LNCaP clone FGC (cell line): ENCODE results near the gene HTR2A.
"Not testable (repeated sequence)": the region's sequence is repeated elsewhere in the genome, so short reads cannot be mapped to it uniquely, and the experiment has no call there.

Experiments used
- DNase-seq: peaks from one replicate; pipeline ENCODE4 v3.0.0-alpha.2; 2011; ENCODE audit warnings: low read depth
- H3K4me3 ChIP-seq: 2 replicates; pipeline ENCODE4 v1.5.1; 2011; ENCODE audit warnings: mild to moderate bottlenecking, low read depth, low read length, control low read depth
- TF ChIP-seq, protein P1 (sequence below): IDR thresholded peaks from 2 replicates; pipeline ENCODE4 v1.5.1; 2012; ENCODE audit warnings: mild to moderate bottlenecking; ENCODE audit not compliant: control insufficient read depth, insufficient read depth; ENCODE audit errors: extremely low read depth

HTR2A gene

DNA sequence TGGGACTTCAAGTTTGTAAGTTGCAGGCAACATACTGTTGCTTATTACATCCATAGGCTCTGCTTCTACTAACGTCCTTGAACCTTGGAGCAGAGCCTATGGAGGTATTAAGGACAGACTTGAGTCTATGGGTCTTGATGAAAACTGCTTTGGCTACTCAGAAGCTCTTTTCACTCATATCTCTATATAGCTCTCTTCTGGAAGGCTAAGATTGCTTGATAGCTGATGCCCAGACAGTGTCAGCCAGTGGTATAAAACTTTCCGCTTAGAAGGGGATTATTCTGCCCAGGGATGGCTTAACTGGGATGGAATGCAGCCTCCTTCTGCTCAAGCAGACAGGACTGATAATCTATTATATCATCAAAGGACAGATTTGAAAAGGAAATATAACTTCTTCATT lies 74.3 kb downstream of the HTR2A start:
- no peak for DNase-seq
- no peak overlapping the region for H3K4me3 ChIP-seq
- TF ChIP-seq, protein P1, sequence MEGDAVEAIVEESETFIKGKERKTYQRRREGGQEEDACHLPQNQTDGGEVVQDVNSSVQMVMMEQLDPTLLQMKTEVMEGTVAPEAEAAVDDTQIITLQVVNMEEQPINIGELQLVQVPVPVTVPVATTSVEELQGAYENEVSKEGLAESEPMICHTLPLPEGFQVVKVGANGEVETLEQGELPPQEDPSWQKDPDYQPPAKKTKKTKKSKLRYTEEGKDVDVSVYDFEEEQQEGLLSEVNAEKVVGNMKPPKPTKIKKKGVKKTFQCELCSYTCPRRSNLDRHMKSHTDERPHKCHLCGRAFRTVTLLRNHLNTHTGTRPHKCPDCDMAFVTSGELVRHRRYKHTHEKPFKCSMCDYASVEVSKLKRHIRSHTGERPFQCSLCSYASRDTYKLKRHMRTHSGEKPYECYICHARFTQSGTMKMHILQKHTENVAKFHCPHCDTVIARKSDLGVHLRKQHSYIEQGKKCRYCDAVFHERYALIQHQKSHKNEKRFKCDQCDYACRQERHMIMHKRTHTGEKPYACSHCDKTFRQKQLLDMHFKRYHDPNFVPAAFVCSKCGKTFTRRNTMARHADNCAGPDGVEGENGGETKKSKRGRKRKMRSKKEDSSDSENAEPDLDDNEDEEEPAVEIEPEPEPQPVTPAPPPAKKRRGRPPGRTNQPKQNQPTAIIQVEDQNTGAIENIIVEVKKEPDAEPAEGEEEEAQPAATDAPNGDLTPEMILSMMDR: no peak

GRCh38 chr13:46817838-46818476 lies 78.9 kb downstream of the HTR2A start:
- no peak overlapping the region for H3K4me3 ChIP-seq
- TF ChIP-seq, protein P1: no peak
- DNase-seq: no peak

DNA sequence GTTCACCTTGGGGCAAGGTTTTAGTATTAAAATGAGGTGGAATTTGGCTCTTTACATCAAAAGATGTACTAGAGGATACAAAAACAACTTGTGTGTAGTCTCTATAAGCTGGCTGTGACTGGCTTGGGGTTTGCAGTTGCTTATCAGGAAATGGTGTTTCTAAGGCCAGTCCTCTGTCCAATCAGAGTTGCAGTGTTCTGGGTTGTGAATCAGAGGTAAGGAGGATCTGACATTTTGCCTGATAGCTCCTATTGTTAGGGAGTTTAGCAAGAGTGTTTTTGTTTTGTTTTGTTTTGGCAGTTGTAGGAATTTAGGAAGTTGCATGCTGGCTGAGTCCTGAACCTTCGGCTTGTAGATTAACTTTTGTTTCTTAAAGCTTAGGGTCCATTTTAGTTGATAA lies 79.8 kb downstream of the HTR2A start:
- TF ChIP-seq, protein P1: no peak
- no peak for DNase-seq
- no peak overlapping the region for H3K4me3 ChIP-seq

- H3K4me3 ChIP-seq: no peak overlapping the region
- DNase-seq: no peak
- TF ChIP-seq, protein P1: no peak
These were observed 80.5 kb downstream of the HTR2A start for GRCh38 chr13:46816371-46816770.

DNA sequence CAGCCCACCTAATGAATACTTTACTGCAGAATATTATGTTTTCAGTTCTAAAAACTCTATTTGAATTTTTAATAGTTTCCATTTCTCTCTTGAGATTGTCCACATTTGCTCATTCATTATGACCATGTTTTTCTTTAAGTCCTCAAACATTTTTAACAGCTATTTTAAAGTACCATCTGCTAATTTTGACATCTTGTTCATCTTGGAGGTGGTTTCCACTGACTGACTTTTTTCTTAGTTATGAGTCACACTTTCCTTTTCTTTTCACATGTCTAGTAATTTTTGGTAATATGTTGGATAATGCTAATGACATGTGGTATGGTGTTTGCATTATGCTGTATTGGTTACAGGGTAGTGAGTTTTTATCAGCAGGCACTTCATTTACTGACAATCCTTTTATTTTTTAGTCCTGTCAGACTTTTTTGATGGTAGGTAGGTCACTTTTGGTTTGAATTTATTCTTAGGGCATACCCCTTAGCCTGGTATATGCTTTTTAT lies 84.5 kb downstream of the HTR2A start:
- DNase-seq: no peak
- H3K4me3 ChIP-seq: no peak overlapping the region
- TF ChIP-seq, protein P1: no peak

- no peak for DNase-seq
- no peak overlapping the region for H3K4me3 ChIP-seq
- TF ChIP-seq, protein P1: no peak
These were observed 86.4 kb downstream of the HTR2A start for GRCh38 chr13:46810440-46810839.

DNA sequence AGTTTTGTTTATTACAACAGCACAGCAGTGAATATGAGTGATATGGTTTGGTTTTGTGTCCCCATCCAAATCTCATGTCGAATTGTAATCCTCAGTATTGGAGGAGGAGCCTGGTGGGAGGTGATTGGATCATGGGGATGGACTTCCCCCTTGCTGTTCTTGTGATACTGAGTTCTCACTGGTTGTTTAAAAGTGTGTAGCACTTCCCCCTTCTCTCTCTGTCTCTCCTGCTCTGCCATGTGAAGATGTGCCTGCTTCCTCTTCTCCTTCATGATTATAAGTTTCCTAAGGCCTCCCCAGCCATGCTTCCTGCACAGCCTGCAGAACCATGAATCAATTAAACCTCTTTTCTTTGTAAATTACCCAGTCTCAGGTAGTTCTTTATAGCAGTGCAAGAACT lies 91.9 kb downstream of the HTR2A start:
- not testable (repeated sequence) for H3K4me3 ChIP-seq, DNase-seq

DNA sequence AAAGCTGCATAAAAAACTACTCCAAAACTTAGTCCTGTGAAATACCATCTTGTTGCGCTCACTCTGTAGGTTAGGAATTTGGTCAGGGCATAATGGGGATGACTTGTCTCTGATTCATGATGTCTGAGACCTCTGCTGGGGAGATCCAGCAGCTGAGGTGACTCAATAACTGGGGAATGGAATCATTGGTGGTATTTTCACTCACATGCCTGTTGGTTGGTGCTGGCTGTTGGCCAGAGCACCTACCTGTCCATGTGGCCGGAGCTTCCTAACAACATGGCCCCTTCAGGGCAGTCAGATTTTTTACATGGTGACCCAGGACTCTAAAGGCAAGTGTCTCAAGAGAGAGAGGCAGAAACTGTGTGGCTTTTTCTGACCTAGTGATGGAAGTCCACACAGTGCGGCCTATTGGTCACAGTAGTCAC lies 92.5 kb downstream of the HTR2A start:
- no peak overlapping the region for H3K4me3 ChIP-seq
- TF ChIP-seq, protein P1: no peak
- DNase-seq: no peak
